Renal cortical epithelial cell (primary cell): ENCODE data around the gene OTX1. TPM values are rescaled to one million over a fixed set of nuclear protein-coding genes. Genes with fewer than 3 reads are reported as not detected.

Experiments
- DNase-seq: peaks from one replicate; pipeline ENCODE4 v3.0.0-alpha.2; 2011; ENCODE audit warnings: low read depth
- total RNA-seq: library from RNA; depleted of rRNA; stranded (reverse); fragments of >200 nt; gene quantifications from 2 replicates; pipeline ENCODE4 v1.2.3, GENCODE V29; 2014

Gene OTX1
- total RNA-seq, 1 donor from 2014 or later: 0.20 TPM

- DNase-seq: no peak
Measured at GRCh38 chr2:63047321-63048279, 3.0 kb upstream of the OTX1 start.

GRCh38 chr2:63048367-63049171, 2.1 kb upstream of the OTX1 start:
- no peak for DNase-seq

GRCh38 chr2:63049211-63049969, 1.2 kb upstream of the OTX1 start:
- DNase-seq: no peak

GRCh38 chr2:63049970-63050333, 678 bp upstream of the OTX1 start:
- no peak for DNase-seq

DNA sequence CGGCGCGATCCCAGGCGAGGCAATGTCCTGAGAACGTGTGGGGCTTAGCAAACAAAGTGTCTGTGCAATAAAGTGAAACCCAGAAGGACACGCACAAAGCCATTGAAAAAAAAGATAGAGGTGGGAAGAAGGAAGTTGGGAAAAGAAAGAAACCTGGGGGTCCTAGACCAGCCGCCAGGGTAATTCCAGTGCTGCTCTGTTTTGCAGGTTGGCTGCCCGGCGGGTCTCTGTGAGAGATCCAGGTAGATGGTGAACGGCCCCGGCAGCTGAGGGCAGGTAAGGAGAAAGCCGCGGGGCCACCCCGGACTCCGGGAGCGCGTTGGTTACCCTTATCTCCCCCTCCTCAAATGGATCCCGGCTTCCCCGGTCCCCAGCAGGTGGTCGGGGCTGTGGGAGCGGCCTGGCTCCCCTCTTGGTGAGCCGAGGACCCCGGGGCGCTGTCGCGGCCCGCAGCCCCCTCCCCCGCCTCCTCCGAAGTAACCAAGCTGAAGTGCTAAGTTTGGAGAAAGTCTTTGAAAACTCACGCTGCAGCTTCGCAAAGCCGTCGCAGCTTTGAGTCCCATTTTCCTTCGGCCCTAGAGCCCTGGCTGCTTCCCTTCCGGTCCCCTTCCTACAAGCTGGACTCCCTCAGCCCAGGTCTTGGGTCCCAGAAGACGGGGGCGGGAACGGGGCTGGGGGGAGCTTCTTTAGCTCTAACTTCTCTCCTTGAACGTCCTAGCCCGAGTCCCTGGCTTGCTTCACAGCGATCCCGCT, 588 bp downstream of the OTX1 start:
- DNase-seq: no peak

DNA sequence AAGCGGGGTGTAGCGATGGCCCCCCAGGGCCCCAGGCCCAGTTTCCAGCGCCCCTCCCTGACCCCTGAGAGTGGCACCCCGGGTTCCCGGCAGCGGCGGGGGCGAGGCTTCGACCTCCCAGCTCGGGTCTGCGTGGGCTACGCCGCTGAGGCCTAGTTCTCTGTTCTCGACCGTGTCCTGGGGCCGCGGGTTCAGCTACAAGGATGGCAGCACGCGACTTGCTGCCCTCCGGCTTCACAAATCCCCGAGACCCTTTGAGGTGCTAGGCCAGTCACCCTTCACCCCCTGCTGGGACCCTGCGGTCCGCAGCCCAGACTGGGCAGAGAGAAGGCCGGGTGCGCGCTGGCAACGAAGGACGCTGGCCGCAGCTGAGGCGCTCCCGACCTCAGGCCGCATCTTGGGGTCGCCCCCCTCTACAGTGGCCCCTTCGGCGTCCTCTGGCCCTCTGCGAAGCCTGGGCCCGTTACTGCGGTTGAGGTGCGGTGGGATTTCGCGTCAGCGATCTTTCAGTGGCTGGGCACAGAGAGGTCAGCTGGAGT, 1.2 kb downstream of the OTX1 start:
- DNase-seq: no peak

- DNase-seq: no peak
Measured at GRCh38 chr2:63052411-63053080, 1.9 kb downstream of the OTX1 start.

GRCh38 chr2:63053081-63053888, 2.7 kb downstream of the OTX1 start:
- DNase-seq: no peak

DNA sequence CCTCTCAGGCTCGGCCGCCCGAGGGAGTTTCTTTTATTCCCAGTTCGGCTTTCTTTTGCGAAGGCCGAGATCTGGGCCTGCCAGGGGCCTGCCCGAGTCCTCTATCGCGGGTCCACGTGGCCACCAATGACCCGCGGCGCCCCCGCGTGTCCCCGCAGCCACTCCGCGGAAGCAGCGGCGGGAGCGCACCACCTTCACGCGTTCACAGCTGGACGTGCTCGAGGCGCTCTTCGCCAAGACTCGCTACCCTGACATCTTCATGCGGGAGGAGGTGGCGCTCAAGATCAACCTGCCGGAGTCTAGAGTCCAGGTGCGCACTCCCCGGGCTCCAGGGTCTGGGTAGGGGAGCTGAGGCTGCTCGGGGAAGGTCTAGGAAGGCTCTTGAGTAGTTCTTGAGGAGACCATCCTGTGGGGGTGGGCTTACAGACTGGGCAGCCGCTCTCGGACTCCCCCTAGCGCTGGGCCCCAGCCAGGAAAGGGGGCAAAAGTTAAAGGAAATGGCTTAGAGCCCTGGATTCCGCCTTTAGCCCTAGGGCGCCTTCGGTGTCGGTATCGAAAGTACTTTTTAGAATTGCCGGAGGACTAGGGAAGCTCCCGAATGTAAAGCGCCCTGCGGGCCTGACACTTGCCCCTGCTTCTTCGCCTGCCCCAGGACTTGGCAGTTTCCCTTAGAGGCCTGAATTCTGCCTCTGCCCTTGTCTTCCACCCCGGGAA, 3.4 kb downstream of the OTX1 start:
- DNase-seq: no peak

- no peak for DNase-seq
Measured at GRCh38 chr2:63054841-63055225, 4.2 kb downstream of the OTX1 start.

DNA sequence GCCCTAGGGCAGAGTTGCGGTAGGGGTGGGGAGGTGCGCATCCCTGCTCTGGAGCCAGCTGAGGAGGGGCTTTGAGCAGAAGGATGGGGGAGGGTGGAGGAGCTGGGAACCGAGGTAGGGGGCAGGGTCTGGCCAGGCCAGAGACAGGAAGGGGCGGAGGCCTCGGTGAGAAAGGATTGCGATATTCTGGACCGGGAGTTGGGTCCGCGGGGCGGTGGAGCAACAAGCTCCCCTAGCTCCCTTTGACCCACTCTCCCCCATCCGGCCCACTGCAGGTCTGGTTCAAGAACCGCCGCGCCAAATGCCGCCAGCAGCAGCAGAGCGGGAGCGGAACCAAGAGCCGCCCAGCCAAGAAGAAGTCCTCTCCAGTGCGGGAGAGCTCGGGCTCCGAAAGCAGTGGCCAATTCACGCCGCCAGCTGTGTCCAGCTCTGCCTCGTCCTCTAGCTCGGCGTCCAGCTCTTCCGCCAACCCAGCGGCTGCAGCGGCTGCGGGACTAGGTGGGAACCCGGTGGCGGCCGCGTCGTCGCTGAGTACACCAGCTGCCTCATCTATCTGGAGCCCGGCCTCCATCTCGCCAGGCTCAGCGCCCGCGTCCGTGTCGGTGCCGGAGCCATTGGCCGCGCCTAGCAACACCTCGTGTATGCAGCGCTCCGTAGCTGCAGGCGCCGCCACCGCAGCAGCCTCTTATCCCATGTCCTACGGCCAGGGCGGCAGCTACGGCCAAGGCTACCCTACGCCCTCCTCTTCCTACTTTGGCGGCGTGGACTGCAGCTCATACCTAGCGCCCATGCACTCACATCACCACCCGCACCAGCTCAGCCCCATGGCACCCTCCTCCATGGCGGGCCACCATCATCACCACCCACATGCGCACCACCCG, 4.8 kb downstream of the OTX1 start:
- DNase-seq: no peak

DNA sequence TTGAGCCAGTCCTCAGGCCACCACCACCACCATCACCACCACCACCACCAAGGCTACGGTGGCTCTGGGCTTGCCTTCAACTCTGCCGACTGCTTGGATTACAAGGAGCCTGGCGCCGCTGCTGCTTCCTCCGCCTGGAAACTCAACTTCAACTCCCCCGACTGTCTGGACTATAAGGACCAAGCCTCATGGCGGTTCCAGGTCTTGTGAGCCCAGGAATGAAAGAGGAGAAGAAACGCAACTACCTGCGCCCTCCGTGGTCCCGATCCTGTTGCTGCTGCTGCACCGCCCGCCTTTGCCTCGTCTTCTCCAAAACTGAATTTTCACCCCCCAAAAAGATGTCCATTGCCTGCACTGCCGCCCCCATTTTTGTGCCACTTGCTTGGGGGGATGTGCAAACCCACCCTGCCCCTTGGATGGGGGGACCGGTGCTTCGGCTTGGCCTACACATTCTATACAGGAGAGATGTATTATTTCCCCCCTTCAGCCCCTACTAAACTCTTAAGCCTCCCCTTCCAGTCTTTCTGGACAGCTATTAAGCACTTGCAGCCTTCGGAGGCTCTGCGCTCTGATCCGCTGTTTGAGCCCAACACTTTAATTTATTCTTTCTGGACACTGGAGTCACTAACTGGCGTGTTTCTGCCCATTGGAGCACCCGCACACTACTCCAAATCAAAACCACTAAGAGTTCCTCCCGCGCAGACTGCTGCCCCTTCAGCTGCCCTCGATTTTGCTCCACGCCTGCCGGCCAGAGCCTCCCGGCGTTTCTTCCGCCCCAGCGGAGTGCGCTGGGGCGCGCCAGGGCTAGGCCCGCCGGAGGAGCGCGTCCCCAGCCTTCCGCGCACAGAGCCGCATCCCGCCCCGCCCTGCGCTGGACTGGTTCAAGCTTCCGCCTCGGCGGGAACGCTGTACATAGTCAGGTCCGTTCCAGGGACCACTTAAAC, 5.7 kb downstream of the OTX1 start:
- no peak for DNase-seq

- DNase-seq: no peak
Measured at GRCh38 chr2:63057249-63058143, 6.9 kb downstream of the OTX1 start.

DNA sequence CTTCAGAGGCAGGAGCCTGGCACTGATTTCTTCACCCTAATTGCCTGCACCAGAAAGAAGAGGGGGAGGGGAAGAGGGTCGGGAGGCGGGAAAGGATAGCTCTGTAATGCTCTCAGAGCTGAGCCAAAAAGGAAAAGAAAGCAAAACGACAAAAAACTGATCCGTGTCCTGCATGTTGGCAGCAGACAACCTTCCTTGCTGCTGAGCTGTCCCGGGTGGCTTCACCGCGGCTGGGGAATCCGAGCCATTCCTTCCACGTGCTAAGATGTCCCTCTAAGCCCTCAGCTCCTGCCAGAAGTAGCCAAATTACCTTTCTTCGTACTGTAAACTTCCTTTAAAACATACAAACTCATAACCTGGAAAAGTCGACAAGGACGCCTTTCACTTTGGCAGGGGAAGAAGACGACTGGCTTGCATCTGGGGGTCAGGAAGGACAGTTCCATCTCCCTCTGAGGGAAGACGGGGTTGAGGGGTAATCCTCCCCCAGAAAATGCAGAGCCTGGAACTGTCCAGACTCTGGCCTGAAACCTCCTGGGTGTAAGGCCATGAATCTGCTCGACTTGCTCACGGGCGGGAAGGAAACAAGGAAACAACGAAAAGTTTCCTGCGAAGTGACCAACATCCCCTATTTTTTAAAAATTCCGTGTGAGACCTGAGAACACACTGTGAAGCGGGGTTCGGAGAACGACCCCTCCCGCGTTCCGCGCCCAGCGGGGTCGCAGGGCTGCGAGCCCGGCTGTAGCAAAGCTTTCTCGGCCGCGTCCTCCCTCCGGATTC, 7.7 kb downstream of the OTX1 start:
- DNase-seq: no peak
